ENCODE results near the gene FOXP1.

DNA sequence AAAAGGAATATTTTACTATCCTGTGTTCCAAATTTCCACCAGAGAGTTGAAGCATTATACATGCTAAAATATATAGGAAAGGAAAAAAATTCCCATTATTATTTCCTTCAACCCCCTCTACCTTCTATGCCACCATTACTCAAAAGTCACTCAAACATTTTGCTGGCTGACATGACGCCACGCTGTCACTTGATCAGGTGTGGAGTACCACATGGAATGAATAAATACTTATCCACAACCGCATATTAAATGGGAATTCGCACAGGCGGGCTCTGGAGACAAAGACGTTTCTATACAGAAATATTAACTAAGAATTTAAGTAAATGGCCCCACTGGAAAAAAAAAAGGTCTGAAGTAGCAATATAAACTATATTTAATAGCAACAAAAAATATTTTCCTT is 266.4 kb downstream of the FOXP1 start:
- TF ChIP-seq EZH2 (IDR thresholded peaks at IDR 0.05; ENCODE audit: insufficient read depth, poor library complexity, severe bottlenecking) (no peak), EZH2phosphoT487 (IDR thresholded peaks at IDR 0.05; ENCODE audit: insufficient read depth, low read depth) (no peak)
